Activated naive CD4-positive, alpha-beta T cell treated with Interleukin-2 at 50 U/mL for 16 hours (primary cell): Measurements from ENCODE around the gene TENM4.

Source experiments
- DNase-seq: peaks from one replicate; pipeline ENCODE4 v3.0.0-alpha.2; 2020

The TENM4 gene

GRCh38 chr11:78954261-78954660, 486.6 kb downstream of the TENM4 start:
- DNase-seq, result no peak

GRCh38 chr11:78952890-78953289, 487.9 kb downstream of the TENM4 start:
- no peak for DNase-seq

- no peak for DNase-seq
Measured at GRCh38 chr11:78952175-78952574, 488.7 kb downstream of the TENM4 start.

- DNase-seq, result no peak
Measured at GRCh38 chr11:78949976-78950690, 490.7 kb downstream of the TENM4 start.

GRCh38 chr11:78946945-78947902, 493.6 kb downstream of the TENM4 start:
- no peak for DNase-seq

GRCh38 chr11:78943841-78944240, 497.0 kb downstream of the TENM4 start:
- DNase-seq, result no peak

GRCh38 chr11:78943154-78943553, 497.7 kb downstream of the TENM4 start:
- DNase-seq, result no peak

GRCh38 chr11:78941226-78941851, 499.5 kb downstream of the TENM4 start:
- DNase-seq, result no peak

- no peak for DNase-seq
Measured at GRCh38 chr11:78940500-78941225, 500.2 kb downstream of the TENM4 start.

- no peak for DNase-seq
Measured at GRCh38 chr11:78938971-78939370, 501.9 kb downstream of the TENM4 start.

- DNase-seq, result no peak
Measured at GRCh38 chr11:78938036-78938435, 502.8 kb downstream of the TENM4 start.

- DNase-seq, result no peak
Measured at GRCh38 chr11:78935398-78936068, 505.3 kb downstream of the TENM4 start.

GRCh38 chr11:78933350-78933749, 507.5 kb downstream of the TENM4 start:
- DNase-seq, result no peak

GRCh38 chr11:78932757-78933156, 508.1 kb downstream of the TENM4 start:
- no peak for DNase-seq

- no peak for DNase-seq
Measured at GRCh38 chr11:78931891-78932290, 508.9 kb downstream of the TENM4 start.

GRCh38 chr11:78930810-78931523, 509.9 kb downstream of the TENM4 start:
- DNase-seq, result no peak

- DNase-seq, result no peak
Measured at GRCh38 chr11:78929906-78930220, 511.0 kb downstream of the TENM4 start.

GRCh38 chr11:78929207-78929905, 511.5 kb downstream of the TENM4 start:
- DNase-seq, result no peak

GRCh38 chr11:78927511-78927910, 513.3 kb downstream of the TENM4 start:
- no peak for DNase-seq

GRCh38 chr11:78926633-78927338, 514.0 kb downstream of the TENM4 start:
- DNase-seq, result no peak
